Measurements from ENCODE around the gene UEVLD.

The UEVLD gene

DNA sequence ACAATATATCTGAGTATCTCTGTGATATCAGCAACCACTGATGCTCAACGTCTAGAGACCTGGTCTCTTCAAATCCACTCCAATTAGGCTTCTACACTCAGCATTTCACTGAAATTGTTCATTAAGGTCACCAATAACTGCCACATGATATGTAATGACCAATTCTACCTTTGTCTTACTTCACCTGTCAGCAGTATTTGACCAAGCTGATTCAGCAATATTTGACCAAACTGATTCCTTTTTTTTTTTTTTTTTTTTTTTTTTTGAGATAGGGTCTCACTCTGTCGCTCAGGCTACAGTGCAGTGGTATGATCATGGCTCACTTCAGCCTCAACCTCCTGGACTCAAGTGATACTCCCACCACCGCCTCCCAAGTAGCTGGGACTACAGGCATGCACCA is 67.4 kb downstream of the UEVLD start:
- no peak for DNase-seq (ENCODE audit: extremely low read depth, low read depth)
- no peak overlapping the region for H3K4me3 ChIP-seq (replicated peaks; ENCODE audit: low read depth, low read length)
- TF ChIP-seq, protein P1, sequence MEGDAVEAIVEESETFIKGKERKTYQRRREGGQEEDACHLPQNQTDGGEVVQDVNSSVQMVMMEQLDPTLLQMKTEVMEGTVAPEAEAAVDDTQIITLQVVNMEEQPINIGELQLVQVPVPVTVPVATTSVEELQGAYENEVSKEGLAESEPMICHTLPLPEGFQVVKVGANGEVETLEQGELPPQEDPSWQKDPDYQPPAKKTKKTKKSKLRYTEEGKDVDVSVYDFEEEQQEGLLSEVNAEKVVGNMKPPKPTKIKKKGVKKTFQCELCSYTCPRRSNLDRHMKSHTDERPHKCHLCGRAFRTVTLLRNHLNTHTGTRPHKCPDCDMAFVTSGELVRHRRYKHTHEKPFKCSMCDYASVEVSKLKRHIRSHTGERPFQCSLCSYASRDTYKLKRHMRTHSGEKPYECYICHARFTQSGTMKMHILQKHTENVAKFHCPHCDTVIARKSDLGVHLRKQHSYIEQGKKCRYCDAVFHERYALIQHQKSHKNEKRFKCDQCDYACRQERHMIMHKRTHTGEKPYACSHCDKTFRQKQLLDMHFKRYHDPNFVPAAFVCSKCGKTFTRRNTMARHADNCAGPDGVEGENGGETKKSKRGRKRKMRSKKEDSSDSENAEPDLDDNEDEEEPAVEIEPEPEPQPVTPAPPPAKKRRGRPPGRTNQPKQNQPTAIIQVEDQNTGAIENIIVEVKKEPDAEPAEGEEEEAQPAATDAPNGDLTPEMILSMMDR (IDR thresholded peaks at IDR 0.05; ENCODE audit: low read depth, low read length, missing control alignments), result no peak

DNA sequence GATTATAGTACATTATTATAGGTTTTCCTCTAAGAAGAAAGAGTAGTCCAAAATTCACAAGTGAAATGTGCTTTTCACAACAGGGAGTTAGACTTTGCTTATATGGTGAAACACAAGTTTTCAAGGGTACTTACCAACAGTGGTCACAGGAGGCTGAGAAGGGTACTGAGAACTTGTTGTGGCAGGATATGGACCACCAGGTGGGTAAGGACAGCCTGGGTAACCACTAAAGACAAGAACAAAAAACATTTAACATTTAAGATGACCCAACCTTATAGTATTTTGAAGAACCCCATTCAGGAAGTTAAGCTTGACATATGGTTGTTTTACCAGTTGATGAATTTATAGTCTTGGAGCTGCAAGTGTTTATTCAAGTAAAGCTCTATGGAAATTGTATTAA is 86.2 kb downstream of the UEVLD start:
- H3K4me3 ChIP-seq (replicated peaks; ENCODE audit: low read depth, low read length), result no peak overlapping the region
- DNase-seq (ENCODE audit: extremely low read depth, low read depth), result no peak
- TF ChIP-seq, protein P1 (IDR thresholded peaks at IDR 0.05; ENCODE audit: low read depth, low read length, missing control alignments), result no peak

DNA sequence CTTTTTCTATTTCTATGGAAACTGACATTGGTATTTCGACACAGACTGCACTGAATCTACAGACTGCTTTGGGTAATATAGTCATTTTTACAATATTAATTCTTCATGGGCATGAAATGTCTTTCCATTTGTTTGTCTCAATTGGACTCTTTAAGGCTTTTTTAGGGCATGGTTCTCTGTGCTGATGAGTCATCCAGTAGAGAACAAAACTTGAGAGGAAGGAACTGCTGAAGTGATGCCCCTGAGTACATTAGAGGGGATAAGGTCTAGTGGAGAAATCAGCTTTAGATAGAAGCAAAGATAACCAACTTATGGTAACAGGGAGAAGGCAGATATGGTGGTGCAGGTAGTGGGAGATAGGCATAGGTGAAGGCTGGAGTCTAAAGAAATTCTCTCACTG is 86.9 kb downstream of the UEVLD start:
- no peak overlapping the region for H3K4me3 ChIP-seq (replicated peaks; ENCODE audit: low read depth, low read length)
- no peak for DNase-seq (ENCODE audit: extremely low read depth, low read depth)
- TF ChIP-seq, protein P1 (IDR thresholded peaks at IDR 0.05; ENCODE audit: low read depth, low read length, missing control alignments), result no peak

DNA sequence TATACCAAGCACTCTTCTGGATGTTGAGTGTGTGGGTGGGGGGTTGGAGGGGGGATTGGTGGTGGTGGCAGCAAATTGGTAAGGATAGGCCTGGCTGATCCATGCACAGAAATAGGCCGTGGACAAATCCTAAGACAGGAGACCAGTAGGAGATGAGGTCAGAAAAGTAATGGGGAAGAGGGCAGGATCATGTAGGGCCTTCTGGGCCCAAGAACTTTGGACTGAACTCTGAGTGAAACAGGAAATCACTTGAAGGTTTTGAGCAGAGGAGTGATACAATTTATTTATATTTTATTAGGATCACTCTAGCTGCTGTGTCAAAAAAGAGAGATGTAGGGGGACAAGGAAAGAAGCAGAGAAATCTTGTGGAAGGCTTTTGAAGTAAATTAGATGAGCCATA is 90.5 kb downstream of the UEVLD start:
- no peak overlapping the region for H3K4me3 ChIP-seq (replicated peaks; ENCODE audit: low read depth, low read length)
- no peak for DNase-seq (ENCODE audit: extremely low read depth, low read depth)
- TF ChIP-seq, protein P1 (IDR thresholded peaks at IDR 0.05; ENCODE audit: low read depth, low read length, missing control alignments), result no peak

DNA sequence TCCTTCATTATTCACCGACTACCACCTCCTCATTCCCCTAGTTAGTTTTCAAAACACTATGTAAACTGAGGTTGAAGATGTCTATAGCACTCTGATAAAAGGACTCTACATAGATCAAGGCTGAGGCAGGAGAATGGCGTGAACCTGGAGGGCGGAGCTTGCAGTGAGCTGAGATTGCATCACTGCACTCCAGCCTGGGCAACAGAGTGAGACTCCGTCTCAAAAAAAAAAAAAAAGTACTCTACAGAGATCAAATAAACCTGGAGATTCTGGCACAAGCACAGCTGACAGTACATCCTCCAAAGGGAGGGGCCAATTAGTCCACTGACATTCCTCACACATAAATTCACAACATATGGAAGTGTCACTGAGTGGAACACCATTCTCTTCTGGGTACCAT is 92.8 kb downstream of the UEVLD start:
- TF ChIP-seq, protein P1 (IDR thresholded peaks at IDR 0.05; ENCODE audit: low read depth, low read length, missing control alignments), result no peak
- no peak overlapping the region for H3K4me3 ChIP-seq (replicated peaks; ENCODE audit: low read depth, low read length)
- DNase-seq (ENCODE audit: extremely low read depth, low read depth), result no peak

DNA sequence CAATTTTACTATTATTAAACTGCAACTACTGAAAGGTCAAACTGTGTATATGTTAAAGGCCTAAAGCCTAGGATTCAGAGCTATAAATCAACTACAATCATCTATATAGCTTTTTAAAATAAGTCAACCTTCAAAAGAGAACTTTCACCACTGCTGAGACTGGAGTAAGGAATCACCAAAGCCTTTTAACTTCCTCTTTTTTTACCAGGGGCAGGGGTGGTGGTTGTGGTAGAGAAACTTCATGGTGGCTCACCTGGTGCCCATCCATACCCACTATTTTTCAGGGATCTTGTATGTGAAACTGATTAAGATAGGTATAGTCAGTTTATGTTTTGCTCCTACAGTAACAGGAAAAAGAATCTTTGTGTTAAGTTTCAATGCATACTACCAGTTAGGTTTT is 93.3 kb downstream of the UEVLD start:
- no peak overlapping the region for H3K4me3 ChIP-seq (replicated peaks; ENCODE audit: low read depth, low read length)
- TF ChIP-seq, protein P1 (IDR thresholded peaks at IDR 0.05; ENCODE audit: low read depth, low read length, missing control alignments), result no peak
- no peak for DNase-seq (ENCODE audit: extremely low read depth, low read depth)

DNA sequence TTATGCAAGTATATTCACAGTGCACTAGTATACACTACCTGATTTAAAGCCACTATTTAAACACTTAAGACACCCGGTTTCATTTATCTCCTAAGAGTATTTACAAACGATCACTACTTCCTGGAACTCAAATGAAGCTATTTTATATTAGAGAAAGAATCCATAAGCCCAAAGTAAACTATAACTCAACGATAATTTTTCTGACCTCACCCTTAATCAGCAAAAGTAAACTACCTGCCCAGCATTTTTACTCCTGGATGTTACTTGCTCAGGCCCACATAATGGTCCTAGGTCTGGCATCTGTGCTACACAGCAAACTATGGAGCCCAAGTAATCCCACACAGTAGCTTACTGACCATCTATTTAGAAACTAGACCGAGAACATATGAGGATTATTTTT is 95.2 kb downstream of the UEVLD start:
- no peak overlapping the region for H3K4me3 ChIP-seq (replicated peaks; ENCODE audit: low read depth, low read length)
- no peak for DNase-seq (ENCODE audit: extremely low read depth, low read depth)
- TF ChIP-seq, protein P1 (IDR thresholded peaks at IDR 0.05; ENCODE audit: low read depth, low read length, missing control alignments), result no peak
